Endodermal cell (in vitro differentiated cells): ENCODE results near the gene ABCA13. TPM values are rescaled to one million over a fixed set of nuclear protein-coding genes. Genes with fewer than 3 reads are reported as not detected.

ENCODE experiments used
- DNase-seq: peaks from one replicate; pipeline ENCODE4 v3.0.0-alpha.2; 2017
- H3K27ac ChIP-seq: 2 replicates; pipeline ENCODE4 v1.5.1; 2013; ENCODE audit warnings: mild to moderate bottlenecking, low read depth, low read length, moderate library complexity
- H3K27me3 ChIP-seq: 2 replicates; pipeline ENCODE4 v1.6.1; 2013; ENCODE audit warnings: mild to moderate bottlenecking, low read length, moderate library complexity; ENCODE audit not compliant: insufficient read depth, control insufficient read depth, poor library complexity, severe bottlenecking
- H3K36me3 ChIP-seq: 2 replicates; pipeline ENCODE4 v1.7.0; 2013; ENCODE audit warnings: mild to moderate bottlenecking, low read length, moderate library complexity; ENCODE audit not compliant: control insufficient read depth, insufficient read depth
- H3K4me1 ChIP-seq: one replicate; pipeline ENCODE4 v1.7.0; 2013; ENCODE audit warnings: low read length; ENCODE audit not compliant: control insufficient read depth, insufficient read depth
- H3K4me3 ChIP-seq: 2 replicates; pipeline ENCODE4 v1.5.1; 2013; ENCODE audit warnings: mild to moderate bottlenecking, low read length, moderate library complexity
- H3K9ac ChIP-seq: 2 replicates; pipeline ENCODE4 v1.6.1; 2013; ENCODE audit warnings: mild to moderate bottlenecking, low read length, moderate library complexity; ENCODE audit not compliant: poor library complexity, severe bottlenecking; ENCODE audit errors: extremely low read depth
- H3K9me3 ChIP-seq: 2 replicates; pipeline ENCODE4 v1.6.1; 2013; ENCODE audit warnings: mild to moderate bottlenecking, low read length, moderate library complexity; ENCODE audit not compliant: control insufficient read depth
- H3K27ac Mint-ChIP-seq: 2 replicates; pipeline ENCODE4 v1.8.0; 2020; ENCODE audit warnings: mixed read lengths
- H3K27me3 Mint-ChIP-seq: 2 replicates; pipeline ENCODE4 v1.8.0; 2021; ENCODE audit warnings: mild to moderate bottlenecking, mixed read lengths; ENCODE audit not compliant: insufficient read depth
- H3K36me3 Mint-ChIP-seq: 2 replicates; pipeline ENCODE4 v1.8.0; 2020; ENCODE audit warnings: low read depth, mixed read lengths
- H3K4me1 Mint-ChIP-seq: 2 replicates; pipeline ENCODE4 v1.8.0; 2020; ENCODE audit warnings: mixed read lengths
- H3K4me3 Mint-ChIP-seq: 2 replicates; pipeline ENCODE4 v1.8.0; 2020; ENCODE audit warnings: mild to moderate bottlenecking, moderate library complexity, mixed read lengths
- H3K9me3 Mint-ChIP-seq: 2 replicates; pipeline ENCODE4 v1.8.0; 2020; ENCODE audit warnings: mild to moderate bottlenecking, mixed read lengths
- WGBS, 2 experiments: methylation state at CpG; one replicate each; pipeline versions ENCODE4 v1.1.5 to v1.1.7; 2013; ENCODE audit warnings: missing lambda C conversion rate in 2 of 2, mixed read lengths in 1 of 2; ENCODE audit not compliant: insufficient coverage in 1 of 2, insufficient read length in 1 of 2; 5-methylcytosine and 5-hydroxymethylcytosine counted together
- total RNA-seq, 2 donors: library from RNA; stranded (reverse); fragmentation: NEBNext Ultra II Directional in 1 of 2; extraction: Animal tissue kit (Norgen Biotek cat#: 25700) in 1 of 2; gene quantifications; 2 replicates in 1 of 2; 3 replicates in 1 of 2; pipeline ENCODE4 v1.2.1, GENCODE V29; 2021
- TF ChIP-seq, protein P1 (sequence below): fragments of 200-600 bp; sonication (generic); conservative IDR thresholded peaks from 2 replicates; pipeline ENCODE4 v1.5.0; 2021; ENCODE audit warnings: antibody characterized with exemption, mild to moderate bottlenecking

The ABCA13 gene
- total RNA-seq, 2 donors from 2014 or later = 0.04 to 0.11 TPM

DNA sequence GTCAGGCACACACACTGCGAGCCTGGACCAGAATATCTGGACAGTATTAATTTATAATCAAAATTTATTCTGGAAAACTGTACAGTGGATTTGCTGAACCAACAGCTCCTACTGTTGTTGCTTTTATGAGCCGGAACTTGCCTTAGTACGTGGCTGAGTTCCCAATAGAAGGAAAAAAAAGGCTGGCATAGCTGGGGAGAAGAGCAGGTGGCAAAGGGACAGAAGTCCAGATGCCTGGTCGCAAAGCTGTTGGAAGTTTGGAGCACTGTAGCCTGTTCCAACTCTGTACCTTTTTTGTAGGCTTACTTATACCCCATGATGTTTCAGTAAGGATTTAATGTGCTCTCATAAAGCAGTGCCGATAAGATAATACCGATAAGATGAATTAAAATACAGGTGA is 333.8 kb downstream of the ABCA13 start:
- no peaks in the 10 kb centered on the region for H3K4me1 Mint-ChIP-seq
- Histone ChIP-seq H3K4me3 (no peak overlapping the region), H3K9ac (no peak overlapping the region), H3K27me3 (no peaks in the 10 kb centered on the region), H3K4me1 (no peaks in the 10 kb centered on the region), H3K36me3 (no peaks in the 10 kb centered on the region), H3K9me3 (no peaks in the 10 kb centered on the region), H3K27ac (no peak overlapping the region)
- TF ChIP-seq, protein P1, sequence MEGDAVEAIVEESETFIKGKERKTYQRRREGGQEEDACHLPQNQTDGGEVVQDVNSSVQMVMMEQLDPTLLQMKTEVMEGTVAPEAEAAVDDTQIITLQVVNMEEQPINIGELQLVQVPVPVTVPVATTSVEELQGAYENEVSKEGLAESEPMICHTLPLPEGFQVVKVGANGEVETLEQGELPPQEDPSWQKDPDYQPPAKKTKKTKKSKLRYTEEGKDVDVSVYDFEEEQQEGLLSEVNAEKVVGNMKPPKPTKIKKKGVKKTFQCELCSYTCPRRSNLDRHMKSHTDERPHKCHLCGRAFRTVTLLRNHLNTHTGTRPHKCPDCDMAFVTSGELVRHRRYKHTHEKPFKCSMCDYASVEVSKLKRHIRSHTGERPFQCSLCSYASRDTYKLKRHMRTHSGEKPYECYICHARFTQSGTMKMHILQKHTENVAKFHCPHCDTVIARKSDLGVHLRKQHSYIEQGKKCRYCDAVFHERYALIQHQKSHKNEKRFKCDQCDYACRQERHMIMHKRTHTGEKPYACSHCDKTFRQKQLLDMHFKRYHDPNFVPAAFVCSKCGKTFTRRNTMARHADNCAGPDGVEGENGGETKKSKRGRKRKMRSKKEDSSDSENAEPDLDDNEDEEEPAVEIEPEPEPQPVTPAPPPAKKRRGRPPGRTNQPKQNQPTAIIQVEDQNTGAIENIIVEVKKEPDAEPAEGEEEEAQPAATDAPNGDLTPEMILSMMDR = no peak
- no peaks in the 10 kb centered on the region for H3K27me3 Mint-ChIP-seq
- 94 to 95% methylated on average over 3 to 6 of the region's 6 CpGs for WGBS, 2 experiments
- H3K9me3 Mint-ChIP-seq = no peaks in the 10 kb centered on the region
- H3K27ac Mint-ChIP-seq = no peak overlapping the region
- H3K36me3 Mint-ChIP-seq = no peaks in the 10 kb centered on the region
- no peak for DNase-seq
- H3K4me3 Mint-ChIP-seq = no peak overlapping the region

DNA sequence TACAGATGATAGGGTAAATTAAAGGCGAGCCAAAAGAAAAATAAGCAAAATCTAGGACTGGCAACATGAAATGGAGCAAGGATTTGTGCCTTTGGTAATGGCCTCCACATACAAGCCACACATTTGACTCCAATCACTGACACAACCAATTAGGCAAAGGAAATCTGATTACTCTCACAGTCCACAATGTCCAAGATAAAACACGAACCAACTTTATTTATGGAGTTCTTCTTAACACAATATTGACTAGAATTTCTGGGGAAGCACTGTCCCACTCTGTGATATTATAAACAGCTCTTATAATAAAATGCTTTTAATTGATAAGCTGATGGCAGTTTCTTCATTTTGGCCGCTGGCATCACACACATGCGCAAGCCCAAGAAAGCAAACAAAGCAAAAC is 334.2 kb downstream of the ABCA13 start:
- Mint-ChIP-seq H3K36me3 (no peaks in the 10 kb centered on the region), H3K27me3 (no peaks in the 10 kb centered on the region), H3K9me3 (no peaks in the 10 kb centered on the region), H3K4me1 (no peaks in the 10 kb centered on the region), H3K4me3 (no peak overlapping the region), H3K27ac (no peak overlapping the region)
- no peaks in the 10 kb centered on the region for H3K36me3 ChIP-seq
- H3K27ac ChIP-seq = no peak overlapping the region
- no peak for DNase-seq
- TF ChIP-seq, protein P1 = no peak
- H3K4me1 ChIP-seq = no peaks in the 10 kb centered on the region
- no peaks in the 10 kb centered on the region for H3K27me3 ChIP-seq
- WGBS, 2 experiments = 92 to 94% methylated on average over 2 to 4 of the region's 4 CpGs
- H3K9me3 ChIP-seq = no peaks in the 10 kb centered on the region
- no peak overlapping the region for H3K4me3 ChIP-seq
- H3K9ac ChIP-seq = no peak overlapping the region

DNA sequence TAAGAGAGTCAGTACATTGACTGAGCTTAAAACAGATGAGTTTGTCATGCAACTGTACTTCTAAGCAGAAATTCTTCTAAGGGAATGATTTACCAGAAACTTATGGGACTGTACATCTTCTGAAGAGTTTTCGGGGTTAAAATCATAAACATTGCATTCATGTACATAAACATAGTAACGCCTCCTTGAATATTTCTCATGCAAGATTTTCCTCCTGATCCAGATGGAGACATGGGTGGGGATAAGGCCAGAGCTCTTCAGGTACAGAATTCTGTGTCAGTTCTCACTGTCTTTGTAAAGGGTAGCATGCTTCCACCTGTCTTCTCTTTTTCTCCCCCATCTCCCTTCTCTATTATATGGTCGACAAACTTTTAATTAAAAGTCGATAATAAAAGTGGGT is 335.3 kb downstream of the ABCA13 start:
- TF ChIP-seq, protein P1 = no peak
- H3K36me3 Mint-ChIP-seq = no peaks in the 10 kb centered on the region
- no peaks in the 10 kb centered on the region for H3K9me3 ChIP-seq

More for the DNA sequence above, 335.3 kb downstream of the ABCA13 start:
- H3K4me3 Mint-ChIP-seq = no peak overlapping the region
- no peak overlapping the region for H3K27ac ChIP-seq
- H3K27me3 Mint-ChIP-seq = no peaks in the 10 kb centered on the region
- H3K4me1 Mint-ChIP-seq = peaks cover 8% of the 10 kb centered on the region
- WGBS, 2 experiments = 95 to 100% methylated on average over 2 to 4 of the region's 4 CpGs
- peaks cover 4% of the 10 kb centered on the region for H3K4me1 ChIP-seq
- H3K4me3 ChIP-seq = no peak overlapping the region
- H3K9me3 Mint-ChIP-seq = no peaks in the 10 kb centered on the region
- H3K27ac Mint-ChIP-seq = no peak overlapping the region
- no peak for DNase-seq
- no peaks in the 10 kb centered on the region for H3K27me3 ChIP-seq
- H3K9ac ChIP-seq = no peak overlapping the region
- no peaks in the 10 kb centered on the region for H3K36me3 ChIP-seq
